Measurements from ENCODE around the gene LHX4.

Gene LHX4

GRCh38 chr1:180247061-180247460, 17.0 kb downstream of the LHX4 start:
- no peak for FAIRE-seq

- no peak for FAIRE-seq
Observed at GRCh38 chr1:180247580-180247979, 17.5 kb downstream of the LHX4 start.

GRCh38 chr1:180248176-180248575, 18.1 kb downstream of the LHX4 start:
- FAIRE-seq = no peak

DNA sequence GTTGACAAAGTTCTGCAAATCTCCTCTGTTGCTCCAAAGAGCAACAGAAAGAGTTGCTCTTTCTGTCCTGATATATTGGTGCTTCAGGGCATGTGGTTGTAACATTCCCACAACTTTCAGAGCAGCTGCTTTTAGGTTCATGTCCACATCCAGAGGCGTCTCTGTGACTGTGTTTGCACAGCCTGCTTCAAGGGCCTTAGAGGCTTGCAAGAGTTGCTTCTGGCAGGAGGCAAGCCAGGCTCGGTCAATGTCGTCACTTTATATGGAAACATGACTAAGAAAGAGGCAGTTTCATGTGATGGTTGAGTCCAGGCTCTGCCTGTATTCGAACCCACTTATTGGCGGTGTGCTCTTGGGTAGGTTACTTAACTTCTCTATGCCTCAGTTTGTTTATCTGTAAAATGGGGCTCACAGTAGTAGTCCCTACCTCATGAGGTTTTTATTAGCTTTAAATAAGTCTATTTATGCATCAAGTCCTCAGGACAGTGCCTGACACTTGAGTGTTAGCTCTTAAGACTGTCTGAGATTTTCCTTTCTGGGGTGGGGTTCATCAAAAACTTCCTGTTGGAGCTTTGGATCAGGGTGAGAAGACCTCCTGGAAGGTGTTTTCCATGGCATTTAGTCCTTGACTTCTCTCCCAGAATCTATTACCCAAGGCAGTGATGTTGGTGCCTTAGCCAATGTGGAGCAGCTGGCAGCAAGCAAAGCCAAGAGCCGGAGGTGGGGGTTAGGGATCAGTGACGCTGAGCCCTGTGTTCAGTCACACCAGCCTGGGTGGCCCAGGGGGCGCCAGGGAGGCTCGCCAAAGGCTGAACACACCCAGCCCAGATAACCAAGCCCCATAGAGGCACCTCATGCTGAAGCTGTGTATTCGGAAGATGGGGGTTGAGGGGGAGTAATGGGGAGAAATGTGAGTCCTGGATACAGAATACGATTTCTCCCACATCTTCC, 18.9 kb downstream of the LHX4 start:
- FAIRE-seq = no peak

GRCh38 chr1:180249725-180250498, 19.8 kb downstream of the LHX4 start:
- FAIRE-seq = no peak

GRCh38 chr1:180250499-180250770, 20.4 kb downstream of the LHX4 start:
- FAIRE-seq = no peak

DNA sequence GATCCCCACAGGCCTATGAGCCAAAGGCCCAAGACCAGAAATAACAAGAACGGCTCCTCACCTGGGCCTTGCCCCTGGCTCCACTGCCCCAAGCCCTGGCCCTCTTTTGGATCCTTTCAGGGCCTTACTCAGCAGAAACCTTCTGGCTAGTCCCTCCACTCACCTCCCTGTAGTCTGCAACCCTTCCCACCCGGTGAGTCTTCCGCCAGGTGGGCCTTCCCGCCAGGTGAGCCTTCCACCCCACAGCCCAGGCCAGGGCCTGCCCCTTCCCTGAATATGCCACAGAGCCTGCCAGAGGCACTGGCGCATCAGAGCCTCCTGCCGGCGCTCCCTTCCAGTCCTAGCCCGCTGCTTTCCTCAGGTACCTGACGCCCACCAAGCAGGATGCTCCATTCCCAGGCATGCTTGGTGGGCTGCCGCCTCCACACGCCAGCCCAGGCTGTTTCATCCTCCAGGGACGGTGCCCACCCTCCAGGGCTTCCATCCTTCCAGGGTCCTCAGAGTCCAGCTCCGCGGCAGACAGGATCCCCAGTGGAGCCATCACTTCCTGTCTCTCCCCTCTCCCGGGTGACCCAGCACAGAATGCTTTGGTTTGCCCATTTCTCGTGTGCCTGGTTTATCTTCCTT, 20.9 kb downstream of the LHX4 start:
- no peak for FAIRE-seq

GRCh38 chr1:180251526-180252305, 21.7 kb downstream of the LHX4 start:
- no peak for FAIRE-seq

DNA sequence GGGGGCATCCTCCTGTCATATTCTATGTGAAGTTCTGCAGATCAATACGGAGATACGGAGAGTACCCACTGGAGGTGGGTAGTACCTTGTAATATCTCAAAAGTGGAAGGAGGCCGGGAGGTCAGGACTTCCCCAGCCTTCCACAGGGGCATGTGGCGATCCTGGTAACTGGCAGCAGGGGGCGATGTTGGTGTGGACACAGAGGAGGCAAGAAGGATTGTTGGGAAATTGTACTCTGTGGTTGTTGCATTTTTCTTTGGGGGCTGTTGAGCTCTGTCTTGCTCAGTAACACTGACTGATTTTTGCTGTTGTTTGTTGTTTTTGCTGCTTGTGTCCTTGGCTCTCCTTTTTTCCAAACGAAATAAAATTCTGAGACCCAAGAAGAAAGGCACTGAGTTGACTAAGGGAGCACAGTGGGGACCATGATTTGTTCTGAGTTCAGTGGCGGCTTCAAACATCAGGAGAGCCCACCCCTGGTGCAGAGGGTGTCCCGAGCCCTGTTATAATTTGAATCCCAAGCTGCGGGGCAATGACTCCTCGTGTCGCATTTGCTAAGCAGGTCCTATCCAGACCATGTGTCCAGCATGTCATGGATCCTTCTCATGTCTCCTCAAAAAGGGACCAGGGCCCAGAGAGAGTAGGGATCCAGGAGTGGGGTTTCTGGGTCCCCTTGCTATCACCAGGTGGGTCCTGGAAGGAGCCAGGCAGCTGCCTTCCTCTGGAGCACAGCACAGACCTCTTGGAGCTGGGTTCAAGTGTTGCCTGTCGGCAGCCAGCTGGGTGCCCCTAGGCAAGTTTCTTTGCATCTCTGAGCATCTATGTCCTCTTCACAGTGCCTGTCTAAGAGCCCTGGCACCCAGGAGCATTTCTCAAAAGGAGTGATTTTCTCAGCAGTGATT, 22.8 kb downstream of the LHX4 start:
- FAIRE-seq = no peak

DNA sequence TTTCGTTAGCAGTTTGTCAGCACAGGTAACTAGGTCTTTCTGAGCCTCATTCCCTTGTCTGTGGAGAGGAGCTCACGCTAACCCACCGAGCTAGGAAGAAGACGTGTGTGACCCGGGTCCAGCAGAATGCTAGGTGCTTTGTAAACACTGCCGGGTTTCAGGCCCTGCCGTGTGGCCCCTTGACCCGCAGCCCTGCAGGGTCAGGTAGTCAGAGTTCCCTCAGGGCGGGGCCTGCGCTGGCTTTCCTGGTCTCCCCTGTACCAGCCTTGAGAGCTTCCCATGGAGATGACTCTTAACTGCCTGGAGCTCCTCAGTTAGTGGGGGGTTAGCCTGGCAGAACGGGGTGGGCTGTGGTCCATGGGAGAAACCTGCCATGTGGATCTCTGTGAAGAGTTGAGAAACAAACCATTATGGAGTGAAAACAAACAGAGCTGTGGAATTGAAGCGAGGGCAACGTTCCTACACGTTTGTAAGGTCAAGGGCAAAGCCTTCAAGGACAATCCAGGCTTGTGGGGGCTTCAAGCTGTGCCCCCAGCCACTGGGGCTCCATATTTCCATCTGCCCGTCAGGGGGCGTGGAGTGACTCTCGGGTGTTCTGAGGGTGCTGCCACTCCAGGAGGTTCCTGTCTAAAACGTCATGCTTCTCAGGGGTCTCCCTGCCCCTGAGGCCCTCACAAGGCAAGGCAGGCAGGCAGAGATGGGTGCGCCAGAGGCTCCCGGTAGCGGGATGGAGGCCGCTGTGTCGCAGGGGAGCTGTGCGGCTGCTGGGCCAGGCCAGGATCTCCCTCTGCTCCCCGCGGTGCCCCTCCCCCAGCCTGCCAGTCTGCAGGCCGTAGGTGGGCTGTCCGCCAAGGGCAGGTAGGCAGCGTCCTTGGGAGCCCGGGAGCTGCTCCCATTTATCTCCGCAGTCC, 23.8 kb downstream of the LHX4 start:
- FAIRE-seq = no peak

DNA sequence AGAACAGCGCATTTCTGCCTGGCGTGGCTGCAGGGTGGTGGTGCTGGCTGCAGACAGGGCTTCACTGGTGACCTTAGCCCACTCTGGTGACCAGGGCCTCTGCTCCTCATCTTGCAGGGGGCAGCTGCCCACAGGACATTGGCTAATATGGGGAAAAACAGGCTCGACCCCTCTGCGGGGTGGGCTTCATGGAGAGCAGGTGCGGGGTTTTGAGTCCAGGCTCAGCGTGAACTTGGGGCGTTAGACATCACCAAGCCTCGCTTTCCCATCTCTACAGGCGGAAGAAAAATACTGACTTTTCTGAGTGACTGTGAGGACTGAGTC, 24.4 kb downstream of the LHX4 start:
- no peak for FAIRE-seq

DNA sequence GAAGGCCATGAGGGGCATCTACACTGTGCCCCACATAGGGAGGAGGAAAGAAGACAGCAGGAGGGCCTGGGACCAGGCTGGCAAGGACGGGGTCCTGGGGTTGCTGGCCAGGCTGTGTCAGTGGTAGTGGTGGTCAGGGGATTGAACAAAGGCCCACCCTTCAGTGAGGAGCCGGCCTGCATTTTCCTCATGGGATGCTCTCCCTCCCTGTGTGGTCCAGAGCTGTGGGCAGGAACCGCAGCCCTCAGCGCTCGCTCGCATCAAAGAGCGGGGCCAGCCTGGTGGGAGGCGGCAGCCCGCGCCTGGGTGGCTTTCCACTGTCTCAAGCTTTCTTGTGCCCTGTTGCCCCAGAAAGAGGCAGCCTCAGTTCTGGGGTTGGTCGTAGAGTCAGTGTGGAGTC, 24.8 kb downstream of the LHX4 start:
- no peak for FAIRE-seq

GRCh38 chr1:180255536-180256340, 25.7 kb downstream of the LHX4 start:
- no peak for FAIRE-seq

- no peak for FAIRE-seq
Observed at GRCh38 chr1:180256341-180257027, 26.4 kb downstream of the LHX4 start.

DNA sequence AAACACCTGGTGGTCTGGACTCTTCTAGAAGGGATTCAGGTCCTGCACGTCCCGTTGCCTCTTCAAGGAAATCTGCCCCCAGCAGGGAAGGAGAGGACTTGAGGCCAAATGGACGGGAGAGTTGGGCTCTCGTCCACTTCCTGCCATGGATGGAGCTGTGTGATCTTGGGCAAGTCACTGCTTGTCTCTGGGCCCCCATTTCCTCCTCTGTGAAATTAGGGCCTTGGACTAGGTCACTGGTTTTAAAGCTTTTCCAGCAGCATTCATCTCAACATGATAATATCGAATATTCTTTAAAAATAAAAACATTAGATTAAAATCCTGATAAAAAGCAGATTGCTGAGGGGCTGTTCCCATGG, 26.9 kb downstream of the LHX4 start:
- FAIRE-seq = no peak

GRCh38 chr1:180257486-180257885, 27.4 kb downstream of the LHX4 start:
- no peak for FAIRE-seq

DNA sequence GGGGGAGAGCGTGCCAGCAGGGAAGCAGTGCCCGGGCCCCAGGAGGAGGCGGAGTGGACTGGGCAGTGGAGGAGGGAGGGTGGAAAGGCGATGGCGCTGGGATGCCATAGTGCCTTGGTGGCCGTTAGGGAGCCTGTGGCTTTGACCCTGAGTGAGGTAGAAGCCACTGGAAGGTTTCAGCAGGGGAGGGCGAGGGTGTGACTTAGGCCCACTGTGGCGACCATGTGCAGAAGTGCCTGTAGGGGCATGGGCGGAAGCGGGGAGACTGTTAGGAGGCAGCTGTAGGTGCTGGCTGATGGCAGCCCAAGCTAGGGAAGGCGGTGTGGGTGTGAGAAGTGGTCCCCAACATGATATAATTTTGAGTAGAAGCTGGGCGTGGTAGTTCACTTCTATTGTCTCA, 28.2 kb downstream of the LHX4 start:
- no peak for FAIRE-seq

GRCh38 chr1:180258935-180259334, 28.9 kb downstream of the LHX4 start:
- FAIRE-seq = no peak
